NK-92 (cell line): Measurements from ENCODE around the gene ABCA2.
"Not testable (repeated sequence)": the region's sequence is repeated elsewhere in the genome, so short reads cannot be mapped to it uniquely, and the experiment has no call there.

ENCODE experiments used
- DNase-seq: peaks from one replicate; lab custom pipeline; 2025; ENCODE audit not compliant: unreplicated experiment; lab: John Stamatoyannopoulos, UW

The ABCA2 gene

GRCh38 chr9:137063311-137064026 lies 35.4 kb upstream of the ABCA2 start:
- DNase-seq = no peak

DNA sequence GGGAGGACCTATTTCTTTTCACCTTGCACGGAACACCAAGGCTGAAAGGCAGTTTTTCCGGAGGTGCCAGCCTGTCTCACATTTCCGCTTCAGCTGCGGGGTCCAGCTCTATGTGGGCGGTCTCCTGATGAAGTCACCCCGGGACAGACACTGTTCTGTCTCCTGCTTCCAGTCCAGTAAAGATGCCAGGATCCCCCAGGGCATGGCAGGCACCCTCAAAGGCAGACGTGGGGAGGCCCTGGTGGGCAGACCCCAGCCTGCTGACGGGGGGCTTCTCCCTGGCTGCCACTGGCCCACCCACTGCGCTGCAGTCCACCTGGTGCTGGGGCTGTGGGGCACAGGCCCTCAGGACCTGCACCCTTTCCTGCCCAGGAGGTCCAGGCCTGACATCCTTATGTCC lies 34.8 kb upstream of the ABCA2 start:
- DNase-seq = not testable (repeated sequence)

DNA sequence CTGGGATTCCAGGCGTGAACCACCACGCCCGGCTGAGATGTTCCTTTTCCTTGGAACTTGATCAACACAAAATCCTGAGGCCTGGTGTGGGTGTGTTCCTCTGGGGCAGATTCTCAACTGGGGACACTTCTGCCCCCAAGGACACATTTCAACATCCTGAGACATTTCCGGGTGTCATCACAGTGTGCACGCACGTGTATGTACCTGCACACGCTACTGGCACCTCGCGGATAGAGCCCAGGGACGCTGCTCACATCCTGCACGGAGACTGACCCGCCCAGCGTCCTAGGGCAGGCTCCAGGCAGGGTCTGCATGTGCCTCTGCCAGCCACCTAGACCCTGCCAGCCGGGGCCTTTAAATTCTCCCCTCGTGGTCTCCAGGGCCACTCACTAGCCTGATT lies 34.3 kb upstream of the ABCA2 start:
- DNase-seq = no peak

DNA sequence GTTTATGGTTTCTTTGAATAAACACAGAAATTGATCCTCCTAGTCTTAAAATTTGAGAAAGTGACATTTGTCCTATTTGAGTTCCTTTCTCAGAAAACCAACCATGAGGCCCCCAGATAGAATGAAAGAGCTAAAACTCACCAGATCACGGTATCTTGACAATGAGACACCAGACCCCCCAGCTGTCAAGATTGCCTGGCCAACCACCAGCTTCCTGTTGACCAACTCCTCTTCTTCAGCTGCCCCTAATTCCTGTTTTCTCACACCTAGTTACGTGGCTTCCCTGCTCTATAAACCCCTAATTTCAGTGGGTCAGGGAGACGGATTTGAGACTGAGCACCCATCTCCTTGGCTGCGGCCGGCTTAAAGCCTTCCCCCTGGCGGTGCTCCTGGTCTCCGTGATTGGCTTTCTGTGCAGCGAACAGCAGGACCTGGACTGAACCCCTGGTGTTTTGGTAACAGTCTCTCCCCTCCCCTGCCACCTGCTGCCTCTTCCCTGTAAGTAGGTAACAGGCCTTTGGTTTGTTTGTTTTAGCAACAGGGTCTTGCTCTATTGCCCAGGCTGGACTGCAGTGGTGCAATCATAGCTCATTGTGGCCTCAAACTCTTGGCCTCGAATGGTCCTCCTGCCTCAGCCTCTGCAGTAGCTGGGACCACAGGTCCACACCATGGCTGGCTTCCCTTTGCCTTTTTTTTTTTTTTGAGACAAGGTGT lies 30.6 kb upstream of the ABCA2 start:
- DNase-seq = no peak

DNA sequence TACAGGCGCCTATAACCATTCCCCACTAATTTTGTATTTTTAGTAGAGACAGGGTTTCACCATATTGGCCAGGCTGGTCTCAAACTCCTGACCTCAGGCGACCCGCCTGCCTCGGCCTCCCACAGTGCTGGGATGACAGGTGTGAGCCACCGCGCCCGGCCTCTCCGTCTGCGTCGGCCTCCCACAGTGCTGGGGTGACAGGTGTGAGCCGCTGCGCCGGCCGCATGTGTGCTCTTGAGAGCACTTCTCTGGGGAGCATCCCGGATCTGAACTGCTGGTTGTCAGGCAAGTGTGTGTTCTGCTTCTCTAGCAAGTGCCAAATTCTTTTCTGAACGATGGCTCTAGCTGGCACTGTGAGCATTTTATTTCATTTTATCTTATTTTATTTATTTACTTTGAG lies 29.5 kb upstream of the ABCA2 start:
- no peak for DNase-seq

DNA sequence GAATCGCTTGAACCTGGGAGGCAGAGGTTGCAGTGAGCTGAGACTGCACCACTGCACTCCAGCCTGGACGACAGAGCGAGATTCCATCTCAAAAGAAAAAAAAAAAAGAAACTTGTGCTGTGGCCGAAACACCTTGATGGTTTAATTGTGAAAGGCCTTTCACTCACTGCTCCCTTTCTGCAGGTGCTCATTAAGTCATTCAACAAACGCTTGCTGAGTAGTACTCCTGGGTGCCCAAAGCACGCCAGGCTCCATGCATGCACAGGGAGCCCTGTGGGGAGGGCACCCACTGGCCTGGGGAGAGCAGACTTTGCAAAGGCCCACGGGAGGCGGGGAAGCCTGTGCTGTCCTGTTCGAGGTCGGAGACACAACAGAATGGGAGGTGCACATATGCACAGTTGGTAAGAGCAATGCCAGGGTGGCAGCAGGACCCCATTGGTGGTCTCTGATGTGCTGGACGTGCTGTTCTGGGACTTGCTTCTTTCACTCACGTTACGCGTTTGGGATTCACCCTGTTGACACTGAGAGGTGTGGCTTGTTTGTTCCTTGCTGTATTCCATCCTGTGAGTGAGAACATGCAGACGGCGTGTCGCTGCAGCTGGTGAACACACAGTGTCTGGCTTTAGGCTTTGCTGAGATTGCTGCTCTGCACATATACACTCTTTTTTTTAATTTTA lies 28.8 kb upstream of the ABCA2 start:
- no peak for DNase-seq

GRCh38 chr9:137055385-137056364 lies 27.6 kb upstream of the ABCA2 start:
- no peak for DNase-seq

DNA sequence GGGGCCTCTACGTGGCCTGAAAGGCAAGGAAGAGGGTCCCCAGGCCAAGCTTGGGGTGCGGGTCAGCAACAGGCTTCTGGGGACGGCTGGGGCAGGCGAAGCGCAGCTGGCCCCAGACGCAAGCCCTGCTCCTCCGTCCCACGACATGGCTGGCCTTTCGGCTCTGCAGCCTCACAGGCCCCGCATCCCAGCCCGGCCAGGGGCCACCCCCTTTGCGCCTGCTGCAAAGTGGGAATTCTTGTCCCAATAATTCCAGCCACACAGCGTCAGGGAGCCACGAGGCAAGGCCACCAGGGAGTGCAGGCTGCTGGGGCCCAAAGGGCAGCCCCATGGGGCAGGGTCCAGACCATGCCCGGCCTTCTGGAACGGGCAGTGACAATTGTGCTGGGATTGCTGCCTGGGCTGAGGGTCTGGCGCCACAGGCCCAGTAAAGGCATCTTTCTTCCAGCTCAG lies 26.9 kb upstream of the ABCA2 start:
- DNase-seq = no peak

DNA sequence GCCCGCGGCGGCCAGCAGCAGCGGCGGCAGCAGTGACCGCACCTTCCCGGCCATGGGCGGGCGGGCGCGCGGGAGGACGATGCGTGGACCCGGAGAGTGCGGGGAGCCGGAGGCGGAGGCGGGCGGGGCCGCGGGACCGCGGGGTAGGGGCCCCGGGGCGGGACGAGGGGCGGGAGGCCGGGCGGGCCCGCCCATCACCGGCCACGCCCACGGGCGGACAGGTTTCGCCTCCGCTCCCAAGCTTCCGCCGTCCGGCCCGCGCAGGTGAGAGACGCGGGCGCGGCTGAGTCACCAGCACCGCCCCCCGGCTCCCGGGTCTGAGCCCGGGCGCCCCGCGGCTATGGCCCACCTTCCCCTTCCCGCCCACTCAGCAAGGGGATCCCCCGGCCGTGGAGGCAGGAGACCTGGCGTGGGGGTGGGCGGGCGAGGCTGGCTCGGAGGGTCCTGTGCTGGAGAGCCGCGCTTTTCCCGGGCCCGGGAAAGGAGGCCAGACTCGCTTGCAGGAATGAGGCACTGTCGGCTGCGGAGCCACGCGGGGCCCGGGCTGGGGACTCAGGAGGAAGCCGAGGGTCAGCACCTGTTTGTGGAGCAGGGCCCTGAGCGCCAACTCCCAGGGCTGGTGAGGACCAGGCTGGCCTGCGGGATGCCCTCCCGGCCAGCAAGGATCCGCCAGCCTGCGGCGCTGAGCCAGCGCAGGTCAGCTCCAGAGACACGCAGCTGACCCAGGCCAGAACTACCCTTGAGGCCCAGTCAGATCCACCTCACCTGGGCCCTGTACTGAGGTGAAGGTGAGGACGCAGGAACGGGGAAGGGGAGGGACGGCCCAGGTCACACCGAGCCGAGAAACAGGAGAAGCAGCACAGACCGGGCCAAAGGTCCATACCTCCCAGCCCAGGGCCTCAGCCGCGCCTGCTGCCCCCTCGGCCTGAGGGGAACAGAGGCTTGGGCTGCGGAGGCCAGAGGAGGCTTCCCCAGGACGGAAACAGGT lies 26.2 kb upstream of the ABCA2 start, which contains the start of gene ENTPD2:
Gene ENTPD2 (minus strand): TSS at position 118 of the 988 bp plus-strand sequence. CDS start 64 bp downstream, at position 54.
- DNase-seq = no peak

GRCh38 chr9:137052998-137053943 lies 25.2 kb upstream of the ABCA2 start:
- DNase-seq = no peak

DNA sequence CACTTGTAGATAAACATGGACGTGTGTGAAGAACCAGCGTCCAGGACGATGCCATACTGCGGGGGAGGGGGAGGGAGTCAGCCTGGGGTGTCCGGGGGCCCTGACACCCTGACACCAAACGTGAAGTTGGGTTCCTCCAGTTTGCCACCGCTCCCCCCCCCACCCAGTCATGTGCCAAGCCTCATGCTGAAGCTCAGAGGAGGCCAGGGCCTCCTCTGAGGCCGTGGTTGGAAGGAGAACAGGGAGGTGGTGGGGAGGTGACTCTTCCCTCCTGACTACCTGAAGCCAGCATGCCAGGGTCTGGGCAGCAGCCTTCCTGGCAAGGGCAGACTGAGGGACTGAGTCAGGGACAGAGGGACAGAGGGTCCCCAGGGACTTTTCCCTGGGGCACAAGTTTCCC lies 24.3 kb upstream of the ABCA2 start:
- DNase-seq = no peak

DNA sequence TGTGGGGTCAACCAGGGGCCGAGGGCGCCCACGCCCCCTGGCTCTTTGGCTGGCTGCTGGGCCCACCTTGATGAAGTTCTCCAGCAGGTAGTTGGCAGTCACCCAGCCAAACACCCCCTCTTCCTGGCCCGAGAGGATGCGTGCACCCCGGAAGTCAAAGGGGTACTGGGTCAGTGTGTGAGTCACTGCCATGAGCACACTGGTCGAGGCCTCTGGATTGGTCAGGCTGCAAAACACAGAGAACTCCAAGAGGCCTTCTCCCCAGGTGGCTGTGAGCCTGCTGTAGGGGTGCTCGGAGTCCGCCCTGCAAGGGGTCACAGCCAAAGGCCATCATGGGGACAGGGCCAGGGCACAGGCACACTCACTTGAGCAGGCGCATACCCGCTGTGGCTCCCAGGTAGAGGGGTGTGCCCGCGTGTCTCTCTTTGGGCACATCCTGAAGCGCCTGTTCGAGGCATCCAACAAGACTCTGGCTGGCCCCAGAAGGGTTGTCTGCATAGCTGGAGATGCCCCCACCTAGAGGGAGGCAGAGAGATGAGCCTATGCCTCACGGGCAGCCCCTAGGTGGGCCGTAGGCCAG lies 23.2 kb upstream of the ABCA2 start:
- DNase-seq = no peak

- DNase-seq = no peak
Observed at GRCh38 chr9:137050570-137050969, 22.5 kb upstream of the ABCA2 start.

GRCh38 chr9:137049544-137050449 lies 21.8 kb upstream of the ABCA2 start:
- no peak for DNase-seq

DNA sequence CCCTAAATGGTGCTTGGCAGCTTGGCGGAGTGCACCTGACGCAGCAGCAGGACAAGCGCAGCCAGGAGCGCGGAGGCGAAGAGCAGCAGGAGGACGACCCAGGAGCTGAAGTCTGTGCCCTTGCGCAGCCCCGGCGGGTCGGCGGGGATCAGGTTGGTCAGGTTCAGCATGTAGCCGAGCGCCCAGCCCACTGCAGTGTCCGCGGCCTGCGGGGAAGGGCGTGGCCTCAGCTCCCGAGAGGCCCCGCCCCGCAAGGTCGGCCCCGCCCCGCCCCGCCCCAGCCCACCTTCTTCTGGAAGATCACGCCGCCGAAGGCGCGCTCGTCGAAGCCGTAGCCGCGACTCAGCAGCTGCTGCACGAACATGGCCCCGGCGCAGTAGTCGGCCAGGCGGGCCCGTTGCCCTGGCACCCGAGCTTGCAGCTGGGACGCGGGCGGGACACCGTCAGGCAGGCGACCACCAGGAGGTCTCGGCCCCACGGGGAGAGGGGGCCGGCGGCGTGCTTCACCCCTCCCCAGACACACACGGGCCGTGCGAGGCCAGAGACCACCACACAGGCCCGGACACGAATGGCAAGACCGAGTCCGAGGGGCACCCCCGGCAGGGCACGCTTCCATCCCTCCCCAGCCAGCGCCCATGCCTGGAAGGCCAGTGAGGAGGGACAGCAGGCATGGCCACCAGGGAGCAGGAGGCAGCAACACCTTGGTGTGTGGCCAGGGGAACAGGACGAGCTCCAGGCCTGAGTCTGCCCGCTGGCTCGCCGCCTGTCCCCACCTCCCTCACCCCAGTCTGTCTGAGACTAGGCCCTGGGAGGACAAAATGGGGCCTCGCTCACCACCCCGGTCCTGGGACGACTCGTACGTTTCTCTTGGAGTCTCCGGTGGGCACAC lies 20.9 kb upstream of the ABCA2 start:
- DNase-seq = no peak
